ENCODE data around the gene PLOD1.
"Not testable (repeated sequence)": the region's sequence is repeated elsewhere in the genome, so short reads cannot be mapped to it uniquely, and the experiment has no call there.

Gene PLOD1

GRCh38 chr1:11912482-11913216 is 21.9 kb upstream of the PLOD1 start:
- not testable (repeated sequence) for DNase-seq

GRCh38 chr1:11913291-11913690 is 21.2 kb upstream of the PLOD1 start:
- no peak for DNase-seq

GRCh38 chr1:11914024-11914423 is 20.5 kb upstream of the PLOD1 start:
- no peak for DNase-seq

- no peak for DNase-seq
These were observed 15.6 kb upstream of the PLOD1 start for GRCh38 chr1:11918799-11919519.

- no peak for DNase-seq
These were observed 14.9 kb upstream of the PLOD1 start for GRCh38 chr1:11919621-11920020.

GRCh38 chr1:11920239-11920903 is 14.1 kb upstream of the PLOD1 start:
- no peak for DNase-seq

GRCh38 chr1:11921022-11921421 is 13.5 kb upstream of the PLOD1 start:
- DNase-seq = no peak

- no peak for DNase-seq
These were observed 11.3 kb upstream of the PLOD1 start for GRCh38 chr1:11923069-11923826.

GRCh38 chr1:11923827-11924113 is 10.7 kb upstream of the PLOD1 start:
- no peak for DNase-seq

GRCh38 chr1:11924334-11925195 is 10.0 kb upstream of the PLOD1 start:
- no peak for DNase-seq

GRCh38 chr1:11925196-11925937 is 9.2 kb upstream of the PLOD1 start:
- DNase-seq = not testable (repeated sequence)

GRCh38 chr1:11925938-11926292 is 8.6 kb upstream of the PLOD1 start:
- DNase-seq = no peak

- DNase-seq = no peak
These were observed 6.5 kb upstream of the PLOD1 start for GRCh38 chr1:11927866-11928592.

GRCh38 chr1:11929849-11930248 is 4.7 kb upstream of the PLOD1 start:
- no peak for DNase-seq

GRCh38 chr1:11930571-11931445 is 3.7 kb upstream of the PLOD1 start:
- no peak for DNase-seq

- DNase-seq = no peak
These were observed 2.7 kb upstream of the PLOD1 start for GRCh38 chr1:11931845-11932244.

- DNase-seq = no peak
These were observed 518 bp downstream of the PLOD1 start for GRCh38 chr1:11935057-11935412.

GRCh38 chr1:11935733-11936132 is 1.2 kb downstream of the PLOD1 start:
- DNase-seq = not testable (repeated sequence)

- DNase-seq = no peak
These were observed 4.4 kb downstream of the PLOD1 start for GRCh38 chr1:11938722-11939526.

All from activated CD4-positive, alpha-beta T cell treated with anti-CD3 and anti-CD28 coated beads, Interleukin-2, amount 50 U/mL, for 4 hours (primary cell).